ENCODE data around the gene CDK19. TPM values are rescaled to one million over a fixed set of nuclear protein-coding genes. Genes with fewer than 3 reads are reported as not detected.

The CDK19 gene
- total and polyA plus RNA-seq, 5 donors from 2014 or later = 1.4 to 16.5 (median 1.6) TPM

DNA sequence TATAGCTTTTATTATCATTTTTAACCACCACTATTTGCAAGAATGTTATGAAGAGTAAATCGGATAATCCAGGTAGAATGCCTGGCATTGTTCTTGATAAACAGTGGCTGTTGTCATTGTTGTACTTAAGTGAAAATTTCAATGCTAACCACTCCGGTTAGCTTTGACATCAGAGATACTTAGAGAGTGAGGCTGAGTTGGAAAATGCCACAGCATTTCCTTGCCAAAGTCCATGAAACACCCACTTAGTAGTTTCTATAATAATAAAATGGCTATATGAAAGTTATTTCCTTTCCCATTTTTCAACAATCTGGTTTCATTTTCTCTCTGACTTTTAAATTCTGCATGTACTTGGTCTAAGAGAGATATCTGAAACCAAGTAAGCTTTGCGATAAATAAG lies 132.0 kb downstream of the CDK19 start:
- no peaks in the 10 kb centered on the region for H3K36me3 Mint-ChIP-seq
- H3K27me3 ChIP-seq (ENCODE audit: control insufficient read depth, insufficient read depth, low read length) = no peaks in the 10 kb centered on the region
- H3K4me3 Mint-ChIP-seq = no peak overlapping the region
- no peaks in the 10 kb centered on the region for H3K27me3 Mint-ChIP-seq
- peaks cover 16 to 32% (median 30%) of the 10 kb centered on the region in 4 donors for H3K4me1 Mint-ChIP-seq
- no peak overlapping the region for H3K27ac ChIP-seq (ENCODE audit: insufficient read depth, low read length, poor library complexity, severe bottlenecking)
- H3K27ac Mint-ChIP-seq = no peak overlapping the region
- peaks cover 20% of the 10 kb centered on the region for H3K4me1 ChIP-seq (ENCODE audit: control insufficient read depth, insufficient read depth, low read length, poor library complexity, severe bottlenecking)
- DNase-seq (peak in 1 of 3 donors; percentile 4), ATAC-seq (ENCODE audit: low read depth in 2 of 2) (no peak)
- H3K9me3 Mint-ChIP-seq = no peaks in the 10 kb centered on the region
- no peak overlapping the region for H3K4me3 ChIP-seq (ENCODE audit: low read depth, low read length)
- H3K9me3 ChIP-seq (ENCODE audit: control insufficient read depth in 2 of 2, low read length in 2 of 2) = no peaks in the 10 kb centered on the region
- H3K36me3 ChIP-seq (ENCODE audit: control insufficient read depth, insufficient read depth, low read length) = no peaks in the 10 kb centered on the region

DNA sequence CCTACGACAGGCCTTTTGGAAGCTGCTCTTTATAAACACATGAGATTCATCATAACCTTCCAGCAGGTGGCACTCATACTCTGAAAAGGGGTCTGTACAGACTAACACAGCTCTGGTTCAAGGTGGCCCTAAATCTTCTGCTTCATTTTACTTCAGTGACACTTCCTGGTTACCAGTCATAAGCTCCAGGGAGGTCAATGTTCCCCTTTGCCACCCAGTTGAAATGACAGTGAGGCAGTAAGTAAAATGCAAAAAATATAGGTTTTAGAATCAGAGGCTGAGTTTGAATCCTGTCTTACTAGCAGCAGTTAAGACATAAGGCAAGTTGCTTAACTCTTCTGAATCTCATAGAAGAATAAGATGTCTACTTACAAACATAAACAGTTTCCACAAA lies 132.8 kb downstream of the CDK19 start:
- Histone ChIP-seq H3K4me3 (ENCODE audit: low read depth, low read length) (no peak overlapping the region), H3K9me3 (ENCODE audit: control insufficient read depth in 2 of 2, low read length in 2 of 2) (no peaks in the 10 kb centered on the region), H3K36me3 (ENCODE audit: control insufficient read depth, insufficient read depth, low read length) (no peaks in the 10 kb centered on the region), H3K27me3 (ENCODE audit: control insufficient read depth, insufficient read depth, low read length) (no peaks in the 10 kb centered on the region), H3K4me1 (ENCODE audit: control insufficient read depth, insufficient read depth, low read length, poor library complexity, severe bottlenecking) (peaks cover 12% of the 10 kb centered on the region), H3K27ac (ENCODE audit: insufficient read depth, low read length, poor library complexity, severe bottlenecking) (no peak overlapping the region)
- Mint-ChIP-seq H3K4me3 (no peak overlapping the region), H3K27ac (peak overlapping the region in 2 of 3 donors; percentile 38 to 69), H3K27me3 (no peaks in the 10 kb centered on the region), H3K9me3 (no peaks in the 10 kb centered on the region), H3K36me3 (no peaks in the 10 kb centered on the region), H3K4me1 (peaks cover 14 to 26% (median 23%) of the 10 kb centered on the region in 4 donors)
- DNase-seq (peak; percentile 54 to 92 (median 82)), ATAC-seq (ENCODE audit: low read depth in 2 of 2) (peak; percentile 96 to 97)

- DNase-seq (no peak), ATAC-seq (ENCODE audit: low read depth in 2 of 2) (no peak)
- no peak overlapping the region for H3K27ac ChIP-seq (ENCODE audit: insufficient read depth, low read length, poor library complexity, severe bottlenecking)
- Mint-ChIP-seq H3K9me3 (no peaks in the 10 kb centered on the region), H3K27me3 (no peaks in the 10 kb centered on the region), H3K36me3 (no peaks in the 10 kb centered on the region), H3K27ac (peak overlapping the region in 1 of 3 donors; percentile 69), H3K4me3 (no peak overlapping the region), H3K4me1 (peaks cover 10 to 19% (median 17%) of the 10 kb centered on the region in 4 donors)
- H3K27me3 ChIP-seq (ENCODE audit: control insufficient read depth, insufficient read depth, low read length) = no peaks in the 10 kb centered on the region
- H3K4me3 ChIP-seq (ENCODE audit: low read depth, low read length) = no peak overlapping the region
- no peaks in the 10 kb centered on the region for H3K36me3 ChIP-seq (ENCODE audit: control insufficient read depth, insufficient read depth, low read length)
- no peaks in the 10 kb centered on the region for H3K9me3 ChIP-seq (ENCODE audit: control insufficient read depth in 2 of 2, low read length in 2 of 2)
- H3K4me1 ChIP-seq (ENCODE audit: control insufficient read depth, insufficient read depth, low read length, poor library complexity, severe bottlenecking) = peaks cover 6% of the 10 kb centered on the region
Observed at GRCh38 chr6:110681543-110682459, 133.5 kb downstream of the CDK19 start.

GRCh38 chr6:110676396-110676795 lies 138.9 kb downstream of the CDK19 start:
- Mint-ChIP-seq H3K27ac (no peak overlapping the region), H3K27me3 (no peaks in the 10 kb centered on the region), H3K36me3 (peaks cover 6% of the 10 kb centered on the region), H3K4me1 (peaks cover 0 to 13% (median 2%) of the 10 kb centered on the region in 4 donors), H3K9me3 (no peaks in the 10 kb centered on the region), H3K4me3 (no peak overlapping the region)
- no peak overlapping the region for H3K4me3 ChIP-seq (ENCODE audit: low read depth, low read length)
- H3K27ac ChIP-seq (ENCODE audit: insufficient read depth, low read length, poor library complexity, severe bottlenecking) = no peak overlapping the region
- no peaks in the 10 kb centered on the region for H3K27me3 ChIP-seq (ENCODE audit: control insufficient read depth, insufficient read depth, low read length)
- no peaks in the 10 kb centered on the region for H3K4me1 ChIP-seq (ENCODE audit: control insufficient read depth, insufficient read depth, low read length, poor library complexity, severe bottlenecking)
- DNase-seq (no peak), ATAC-seq (ENCODE audit: low read depth in 2 of 2) (no peak)
- no peaks in the 10 kb centered on the region for H3K9me3 ChIP-seq (ENCODE audit: control insufficient read depth in 2 of 2, low read length in 2 of 2)
- no peaks in the 10 kb centered on the region for H3K36me3 ChIP-seq (ENCODE audit: control insufficient read depth, insufficient read depth, low read length)

GRCh38 chr6:110674096-110674495 lies 141.2 kb downstream of the CDK19 start:
- ATAC-seq (ENCODE audit: low read depth in 2 of 2) (no peak), DNase-seq (no peak)
- Mint-ChIP-seq H3K9me3 (no peaks in the 10 kb centered on the region), H3K36me3 (peaks cover 6% of the 10 kb centered on the region), H3K27ac (no peak overlapping the region), H3K4me3 (no peak overlapping the region), H3K27me3 (no peaks in the 10 kb centered on the region), H3K4me1 (peaks cover 0 to 13% (median 5%) of the 10 kb centered on the region in 4 donors)
- no peaks in the 10 kb centered on the region for H3K9me3 ChIP-seq (ENCODE audit: control insufficient read depth in 2 of 2, low read length in 2 of 2)
- H3K27me3 ChIP-seq (ENCODE audit: control insufficient read depth, insufficient read depth, low read length) = no peaks in the 10 kb centered on the region
- H3K4me3 ChIP-seq (ENCODE audit: low read depth, low read length) = no peak overlapping the region
- peaks cover 3% of the 10 kb centered on the region for H3K36me3 ChIP-seq (ENCODE audit: control insufficient read depth, insufficient read depth, low read length)
- no peaks in the 10 kb centered on the region for H3K4me1 ChIP-seq (ENCODE audit: control insufficient read depth, insufficient read depth, low read length, poor library complexity, severe bottlenecking)
- no peak overlapping the region for H3K27ac ChIP-seq (ENCODE audit: insufficient read depth, low read length, poor library complexity, severe bottlenecking)

DNA sequence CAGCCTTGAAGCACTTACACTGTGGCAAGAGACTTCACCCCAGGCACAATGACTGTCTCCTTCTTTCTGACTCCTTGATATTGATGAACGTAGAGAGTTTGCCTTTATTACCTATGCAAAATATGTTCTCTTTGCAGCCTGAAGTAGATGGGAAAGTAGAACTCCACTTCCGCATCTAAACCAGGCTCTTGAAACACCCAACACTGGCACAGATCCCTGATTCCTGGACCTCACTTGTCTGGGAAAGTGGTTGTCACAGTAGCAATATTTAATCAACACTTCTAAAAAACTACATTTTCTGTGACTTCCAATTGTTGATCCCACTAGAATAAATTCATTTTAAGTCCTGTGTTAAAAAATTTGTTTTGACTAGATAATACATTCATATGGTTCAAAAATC lies 143.1 kb downstream of the CDK19 start:
- Histone ChIP-seq H3K36me3 (ENCODE audit: control insufficient read depth, insufficient read depth, low read length) (peaks cover 3% of the 10 kb centered on the region), H3K27me3 (ENCODE audit: control insufficient read depth, insufficient read depth, low read length) (no peaks in the 10 kb centered on the region), H3K4me3 (ENCODE audit: low read depth, low read length) (no peak overlapping the region), H3K4me1 (ENCODE audit: control insufficient read depth, insufficient read depth, low read length, poor library complexity, severe bottlenecking) (no peaks in the 10 kb centered on the region), H3K27ac (ENCODE audit: insufficient read depth, low read length, poor library complexity, severe bottlenecking) (no peak overlapping the region), H3K9me3 (ENCODE audit: control insufficient read depth in 2 of 2, low read length in 2 of 2) (no peaks in the 10 kb centered on the region)
- DNase-seq (no peak), ATAC-seq (ENCODE audit: low read depth in 2 of 2) (no peak)
- H3K9me3 Mint-ChIP-seq = no peaks in the 10 kb centered on the region
- H3K36me3 Mint-ChIP-seq = peaks cover 11% of the 10 kb centered on the region
- peak overlapping the region in 1 of 3 donors; percentile 3 for H3K27ac Mint-ChIP-seq
- peaks cover 0 to 10% (median 5%) of the 10 kb centered on the region in 4 donors for H3K4me1 Mint-ChIP-seq
- H3K4me3 Mint-ChIP-seq = no peak overlapping the region
- H3K27me3 Mint-ChIP-seq = no peaks in the 10 kb centered on the region

- Histone ChIP-seq H3K4me3 (ENCODE audit: low read depth, low read length) (no peak overlapping the region), H3K27ac (ENCODE audit: insufficient read depth, low read length, poor library complexity, severe bottlenecking) (no peak overlapping the region), H3K9me3 (ENCODE audit: control insufficient read depth in 2 of 2, low read length in 2 of 2) (no peaks in the 10 kb centered on the region), H3K36me3 (ENCODE audit: control insufficient read depth, insufficient read depth, low read length) (peaks cover 3% of the 10 kb centered on the region), H3K4me1 (ENCODE audit: control insufficient read depth, insufficient read depth, low read length, poor library complexity, severe bottlenecking) (no peaks in the 10 kb centered on the region), H3K27me3 (ENCODE audit: control insufficient read depth, insufficient read depth, low read length) (no peaks in the 10 kb centered on the region)
- Mint-ChIP-seq H3K27me3 (no peaks in the 10 kb centered on the region), H3K9me3 (no peaks in the 10 kb centered on the region), H3K36me3 (peaks cover 11% of the 10 kb centered on the region), H3K4me1 (peaks cover 0 to 7% (median 5%) of the 10 kb centered on the region in 4 donors), H3K4me3 (no peak overlapping the region), H3K27ac (no peak overlapping the region)
- no peak for ATAC-seq (ENCODE audit: low read depth in 2 of 2)
- DNase-seq = no peak
Observed at GRCh38 chr6:110671447-110671846, 143.8 kb downstream of the CDK19 start.

DNA sequence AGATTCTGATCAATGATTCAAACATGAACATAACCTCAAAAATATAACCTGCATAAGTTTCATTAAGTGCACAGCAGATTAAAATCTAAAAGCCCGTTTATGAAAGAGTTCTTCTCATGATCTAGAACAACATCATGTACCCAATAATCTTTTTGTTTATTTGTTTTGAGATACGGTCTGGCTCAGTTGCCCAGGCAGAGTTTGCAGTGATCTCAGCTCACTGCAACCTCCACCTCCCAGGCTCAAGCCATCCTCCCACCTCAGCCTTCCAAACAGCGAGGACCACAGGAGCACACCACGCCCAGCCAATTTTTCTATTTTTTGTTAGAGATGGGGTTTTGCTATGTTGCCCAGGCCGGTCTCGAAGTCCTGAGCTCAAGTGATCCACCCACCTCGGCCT lies 149.7 kb downstream of the CDK19 start:
- H3K4me3 Mint-ChIP-seq = no peak overlapping the region
- peaks cover 28% of the 10 kb centered on the region for H3K36me3 Mint-ChIP-seq
- H3K27ac Mint-ChIP-seq = no peak overlapping the region
- Histone ChIP-seq H3K27me3 (ENCODE audit: control insufficient read depth, insufficient read depth, low read length) (no peaks in the 10 kb centered on the region), H3K9me3 (ENCODE audit: control insufficient read depth in 2 of 2, low read length in 2 of 2) (no peaks in the 10 kb centered on the region), H3K4me3 (ENCODE audit: low read depth, low read length) (no peak overlapping the region), H3K36me3 (ENCODE audit: control insufficient read depth, insufficient read depth, low read length) (peaks cover 8% of the 10 kb centered on the region), H3K4me1 (ENCODE audit: control insufficient read depth, insufficient read depth, low read length, poor library complexity, severe bottlenecking) (no peaks in the 10 kb centered on the region), H3K27ac (ENCODE audit: insufficient read depth, low read length, poor library complexity, severe bottlenecking) (no peak overlapping the region)
- H3K9me3 Mint-ChIP-seq = peaks cover 0 to 2% (median 0%) of the 10 kb centered on the region in 7 donors
- H3K27me3 Mint-ChIP-seq = no peaks in the 10 kb centered on the region
- ATAC-seq (ENCODE audit: low read depth in 2 of 2) (no peak), DNase-seq (no peak)
- peaks cover 0 to 6% (median 3%) of the 10 kb centered on the region in 4 donors for H3K4me1 Mint-ChIP-seq
